Middle frontal gyrus (tissue), 1 donor: ENCODE results near the gene XKR7.

Source experiments
- DNase-seq: peaks from one replicate; pipeline ENCODE4 v3.0.0-alpha.2; 2015; ENCODE audit warnings: low spot score; ENCODE audit errors: extremely low spot score

The XKR7 gene

GRCh38 chr20:31975874-31976273 is 7.9 kb downstream of the XKR7 start:
- DNase-seq = no peak

- DNase-seq = no peak
Measured at GRCh38 chr20:31977080-31977479, 9.1 kb downstream of the XKR7 start.

GRCh38 chr20:31979713-31980426 is 11.9 kb downstream of the XKR7 start:
- no peak for DNase-seq

GRCh38 chr20:31981784-31982183 is 13.8 kb downstream of the XKR7 start:
- DNase-seq = no peak

- DNase-seq = peak; percentile 14
Measured at GRCh38 chr20:31984981-31985471, 17.1 kb downstream of the XKR7 start.

GRCh38 chr20:31987744-31988143 is 19.8 kb downstream of the XKR7 start:
- DNase-seq = no peak

GRCh38 chr20:31988430-31989015 is 20.6 kb downstream of the XKR7 start:
- DNase-seq = no peak

GRCh38 chr20:31989030-31989645 is 21.2 kb downstream of the XKR7 start:
- DNase-seq = peak; percentile 8

GRCh38 chr20:31990641-31991338 is 22.8 kb downstream of the XKR7 start:
- DNase-seq = no peak

GRCh38 chr20:31991339-31991705 is 23.4 kb downstream of the XKR7 start:
- no peak for DNase-seq

GRCh38 chr20:31992086-31992485 is 24.1 kb downstream of the XKR7 start:
- DNase-seq = no peak

- DNase-seq = no peak
Measured at GRCh38 chr20:31996996-31997395, 29.0 kb downstream of the XKR7 start.

- DNase-seq = no peak
Measured at GRCh38 chr20:31998246-31998645, 30.3 kb downstream of the XKR7 start.

GRCh38 chr20:32003325-32003724 is 35.4 kb downstream of the XKR7 start:
- no peak for DNase-seq

GRCh38 chr20:32004963-32005362 is 37.0 kb downstream of the XKR7 start:
- no peak for DNase-seq

- no peak for DNase-seq
Measured at GRCh38 chr20:32006053-32006452, 38.1 kb downstream of the XKR7 start.

- no peak for DNase-seq
Measured at GRCh38 chr20:32006841-32007786, 39.2 kb downstream of the XKR7 start.

- no peak for DNase-seq
Measured at GRCh38 chr20:32007787-32008616, 40.1 kb downstream of the XKR7 start.

- DNase-seq = no peak
Measured at GRCh38 chr20:32009564-32009963, 41.6 kb downstream of the XKR7 start.

- no peak for DNase-seq
Measured at GRCh38 chr20:32010101-32010500, 42.1 kb downstream of the XKR7 start, which contains the start of gene CCM2L. Gene CCM2L, plus strand, starts transcription at chr20:32010438. Its CDS starts 17 bp downstream, at chr20:32010455.
